ENCODE measurements around the gene CDK19. TPM values are rescaled to one million over a fixed set of nuclear protein-coding genes. Genes with fewer than 3 reads are reported as not detected.

CDK19 gene
- polyA plus RNA-seq, 3 donors from 2014 or later, result 1.7 to 5.2 (median 2.4) TPM

GRCh38 chr6:110693994-110694393, 121.3 kb downstream of the CDK19 start:
- no peaks in the 10 kb centered on the region for H3K27me3 Mint-ChIP-seq (ENCODE audit: low read depth in 3 of 3)

GRCh38 chr6:110693296-110693695, 122.0 kb downstream of the CDK19 start:
- Mint-ChIP-seq H3K27me3 (ENCODE audit: low read depth in 3 of 3) (no peaks in the 10 kb centered on the region), H3K4me3 (no peak overlapping the region), H3K4me1 (peaks cover 17 to 26% of the 10 kb centered on the region in 2 donors), H3K9me3 (no peaks in the 10 kb centered on the region), H3K27ac (peak overlapping the region in 2 of 6 donors; percentile 1 to 13), H3K36me3 (peaks cover 0 to 27% (median 14%) of the 10 kb centered on the region in 3 donors)
- no peak for DNase-seq

More at GRCh38 chr6:110693994-110694393, 121.3 kb downstream of the CDK19 start:
- peaks cover 10 to 19% of the 10 kb centered on the region in 2 donors for H3K4me1 Mint-ChIP-seq
- peaks cover 0 to 27% (median 14%) of the 10 kb centered on the region in 3 donors for H3K36me3 Mint-ChIP-seq
- H3K4me3 Mint-ChIP-seq, result no peak overlapping the region
- no peaks in the 10 kb centered on the region for H3K9me3 Mint-ChIP-seq
- peak overlapping the region in 2 of 6 donors; percentile 1 to 10 for H3K27ac Mint-ChIP-seq
- DNase-seq, result no peak

GRCh38 chr6:110690916-110691315, 124.4 kb downstream of the CDK19 start:
- H3K4me3 Mint-ChIP-seq, result no peak overlapping the region
- H3K4me1 Mint-ChIP-seq, result peaks cover 37 to 50% of the 10 kb centered on the region in 2 donors
- no peaks in the 10 kb centered on the region for H3K27me3 Mint-ChIP-seq (ENCODE audit: low read depth in 3 of 3)
- peak overlapping the region in 1 of 6 donors; percentile 46 for H3K27ac Mint-ChIP-seq
- no peak for DNase-seq
- no peaks in the 10 kb centered on the region for H3K9me3 Mint-ChIP-seq
- peaks cover 0 to 18% (median 5%) of the 10 kb centered on the region in 3 donors for H3K36me3 Mint-ChIP-seq

- Mint-ChIP-seq H3K9me3 (no peaks in the 10 kb centered on the region), H3K27ac (peak overlapping the region; percentile 41 to 79 (median 50))
Measured at GRCh38 chr6:110690106-110690654, 125.1 kb downstream of the CDK19 start.

GRCh38 chr6:110689275-110689935, 125.9 kb downstream of the CDK19 start:
- Mint-ChIP-seq H3K4me3 (peak overlapping the region; percentile 61 to 77 (median 72)), H3K4me1 (peaks cover 37 to 49% of the 10 kb centered on the region in 2 donors)
- peak; percentile 13 to 34 (median 16) for DNase-seq

More at GRCh38 chr6:110690106-110690654, 125.1 kb downstream of the CDK19 start:
- no peak for DNase-seq
- no peaks in the 10 kb centered on the region for H3K27me3 Mint-ChIP-seq (ENCODE audit: low read depth in 3 of 3)
- peaks cover 0 to 14% (median 4%) of the 10 kb centered on the region in 3 donors for H3K36me3 Mint-ChIP-seq
- peak overlapping the region in 1 of 5 donors; percentile 73 for H3K4me3 Mint-ChIP-seq
- H3K4me1 Mint-ChIP-seq, result peaks cover 38 to 51% of the 10 kb centered on the region in 2 donors

GRCh38 chr6:110688661-110689268, 126.5 kb downstream of the CDK19 start:
- DNase-seq, result peak in 1 of 3 donors; percentile 11
- peaks cover 37 to 43% of the 10 kb centered on the region in 2 donors for H3K4me1 Mint-ChIP-seq
- H3K27ac Mint-ChIP-seq, result peak overlapping the region; percentile 79 to 93 (median 85)
- no peaks in the 10 kb centered on the region for H3K27me3 Mint-ChIP-seq (ENCODE audit: low read depth in 3 of 3)
- H3K36me3 Mint-ChIP-seq, result peaks cover 0 to 6% (median 4%) of the 10 kb centered on the region in 3 donors
- peak overlapping the region; percentile 61 to 77 (median 72) for H3K4me3 Mint-ChIP-seq
- H3K9me3 Mint-ChIP-seq, result no peaks in the 10 kb centered on the region

More at GRCh38 chr6:110689275-110689935, 125.9 kb downstream of the CDK19 start:
- no peaks in the 10 kb centered on the region for H3K9me3 Mint-ChIP-seq
- H3K36me3 Mint-ChIP-seq, result peaks cover 0 to 13% (median 4%) of the 10 kb centered on the region in 3 donors
- H3K27ac Mint-ChIP-seq, result peak overlapping the region; percentile 53 to 86 (median 81)
- H3K27me3 Mint-ChIP-seq (ENCODE audit: low read depth in 3 of 3), result no peaks in the 10 kb centered on the region

- peaks cover 0 to 2% (median 2%) of the 10 kb centered on the region in 3 donors for H3K36me3 Mint-ChIP-seq
- peak in 2 of 3 donors; percentile 13 to 17 for DNase-seq
- H3K27me3 Mint-ChIP-seq (ENCODE audit: low read depth in 3 of 3), result no peaks in the 10 kb centered on the region
- H3K4me1 Mint-ChIP-seq, result peaks cover 40 to 47% of the 10 kb centered on the region in 2 donors
- peak overlapping the region; percentile 83 to 91 (median 86) for H3K27ac Mint-ChIP-seq
- H3K9me3 Mint-ChIP-seq, result no peaks in the 10 kb centered on the region
- peak overlapping the region; percentile 60 to 81 (median 68) for H3K4me3 Mint-ChIP-seq
Measured at GRCh38 chr6:110687326-110687725, 127.9 kb downstream of the CDK19 start.

GRCh38 chr6:110683241-110683640, 132.0 kb downstream of the CDK19 start:
- no peaks in the 10 kb centered on the region for H3K36me3 Mint-ChIP-seq
- no peak overlapping the region for H3K27ac Mint-ChIP-seq
- H3K4me3 Mint-ChIP-seq, result no peak overlapping the region
- H3K4me1 Mint-ChIP-seq, result peaks cover 26 to 37% of the 10 kb centered on the region in 2 donors
- no peaks in the 10 kb centered on the region for H3K27me3 Mint-ChIP-seq (ENCODE audit: low read depth in 3 of 3)
- H3K9me3 Mint-ChIP-seq, result no peaks in the 10 kb centered on the region
- DNase-seq, result no peak

- H3K27ac Mint-ChIP-seq, result peak overlapping the region; percentile 7 to 83 (median 64)
- H3K4me3 Mint-ChIP-seq, result no peak overlapping the region
- H3K27me3 Mint-ChIP-seq (ENCODE audit: low read depth in 3 of 3), result no peaks in the 10 kb centered on the region
- DNase-seq, result peak; percentile 67 to 79 (median 75)
- H3K9me3 Mint-ChIP-seq, result no peaks in the 10 kb centered on the region
- no peaks in the 10 kb centered on the region for H3K36me3 Mint-ChIP-seq
- peaks cover 20 to 29% of the 10 kb centered on the region in 2 donors for H3K4me1 Mint-ChIP-seq
Measured at GRCh38 chr6:110682460-110682853, 132.8 kb downstream of the CDK19 start.

- peaks cover 14 to 23% of the 10 kb centered on the region in 2 donors for H3K4me1 Mint-ChIP-seq
- H3K27me3 Mint-ChIP-seq (ENCODE audit: low read depth in 3 of 3), result no peaks in the 10 kb centered on the region
- no peak overlapping the region for H3K4me3 Mint-ChIP-seq
- H3K27ac Mint-ChIP-seq, result peak overlapping the region in 5 of 6 donors; percentile 7 to 83 (median 65)
- H3K36me3 Mint-ChIP-seq, result no peaks in the 10 kb centered on the region
- no peaks in the 10 kb centered on the region for H3K9me3 Mint-ChIP-seq
- DNase-seq, result no peak
Measured at GRCh38 chr6:110681543-110682459, 133.5 kb downstream of the CDK19 start.

- no peak overlapping the region for H3K27ac Mint-ChIP-seq
- no peaks in the 10 kb centered on the region for H3K36me3 Mint-ChIP-seq
- no peaks in the 10 kb centered on the region for H3K4me1 Mint-ChIP-seq
- no peaks in the 10 kb centered on the region for H3K27me3 Mint-ChIP-seq (ENCODE audit: low read depth in 3 of 3)
- H3K9me3 Mint-ChIP-seq, result no peaks in the 10 kb centered on the region
- no peak for DNase-seq
- H3K4me3 Mint-ChIP-seq, result no peak overlapping the region
Measured at GRCh38 chr6:110676396-110676795, 138.9 kb downstream of the CDK19 start.

GRCh38 chr6:110674096-110674495, 141.2 kb downstream of the CDK19 start:
- Mint-ChIP-seq H3K4me1 (no peaks in the 10 kb centered on the region), H3K9me3 (no peaks in the 10 kb centered on the region), H3K4me3 (no peak overlapping the region), H3K27me3 (ENCODE audit: low read depth in 3 of 3) (no peaks in the 10 kb centered on the region), H3K36me3 (no peaks in the 10 kb centered on the region), H3K27ac (peak overlapping the region in 1 of 6 donors; percentile 27)
- DNase-seq, result no peak

GRCh38 chr6:110672122-110672521, 143.1 kb downstream of the CDK19 start:
- DNase-seq, result no peak
- Mint-ChIP-seq H3K27me3 (ENCODE audit: low read depth in 3 of 3) (no peaks in the 10 kb centered on the region), H3K4me3 (no peak overlapping the region), H3K36me3 (no peaks in the 10 kb centered on the region), H3K4me1 (no peaks in the 10 kb centered on the region), H3K27ac (no peak overlapping the region), H3K9me3 (no peaks in the 10 kb centered on the region)

All from immature natural killer cell (primary cell).